AML-193 (cell line): ENCODE results near the gene RAB34.
"Not testable (repeated sequence)": the region's sequence is repeated elsewhere in the genome, so short reads cannot be mapped to it uniquely, and the experiment has no call there.

Experiments used
- DNase-seq, 2 experiments: peaks; one replicate each; lab custom pipeline; 2025; lab: John Stamatoyannopoulos, UW

Gene RAB34

DNA sequence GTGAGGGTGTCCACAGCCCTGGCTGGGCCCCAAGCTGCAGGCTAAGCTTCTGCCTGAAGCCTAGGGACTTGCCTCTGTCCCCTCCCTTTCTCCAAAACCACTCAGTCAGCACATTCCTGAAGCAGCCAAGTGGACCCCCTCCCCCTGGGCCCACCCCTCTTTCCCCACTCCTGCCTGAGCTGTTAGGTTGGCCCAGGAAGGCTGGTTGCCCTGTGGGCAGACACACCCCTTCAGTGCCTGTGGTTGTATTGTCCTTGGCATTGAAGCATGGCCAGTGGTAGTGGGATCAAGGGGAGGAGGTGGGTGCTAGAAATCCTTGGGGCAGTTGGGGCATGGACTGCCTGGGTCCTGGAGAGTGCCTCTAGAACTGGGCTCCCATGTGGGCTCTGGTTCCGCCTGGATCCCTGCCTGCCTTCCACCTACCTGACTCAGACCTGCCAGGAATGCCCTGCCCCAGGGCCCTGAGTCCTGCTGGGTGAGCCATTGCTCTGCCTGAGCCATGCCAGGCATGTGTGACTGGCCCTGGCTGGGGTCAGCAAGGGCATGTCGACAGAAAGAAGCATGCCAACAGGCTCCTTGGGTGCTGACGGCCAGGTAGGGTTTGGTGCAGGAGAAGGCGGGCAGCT, 28.2 kb upstream of the RAB34 start:
- no peak for DNase-seq

DNA sequence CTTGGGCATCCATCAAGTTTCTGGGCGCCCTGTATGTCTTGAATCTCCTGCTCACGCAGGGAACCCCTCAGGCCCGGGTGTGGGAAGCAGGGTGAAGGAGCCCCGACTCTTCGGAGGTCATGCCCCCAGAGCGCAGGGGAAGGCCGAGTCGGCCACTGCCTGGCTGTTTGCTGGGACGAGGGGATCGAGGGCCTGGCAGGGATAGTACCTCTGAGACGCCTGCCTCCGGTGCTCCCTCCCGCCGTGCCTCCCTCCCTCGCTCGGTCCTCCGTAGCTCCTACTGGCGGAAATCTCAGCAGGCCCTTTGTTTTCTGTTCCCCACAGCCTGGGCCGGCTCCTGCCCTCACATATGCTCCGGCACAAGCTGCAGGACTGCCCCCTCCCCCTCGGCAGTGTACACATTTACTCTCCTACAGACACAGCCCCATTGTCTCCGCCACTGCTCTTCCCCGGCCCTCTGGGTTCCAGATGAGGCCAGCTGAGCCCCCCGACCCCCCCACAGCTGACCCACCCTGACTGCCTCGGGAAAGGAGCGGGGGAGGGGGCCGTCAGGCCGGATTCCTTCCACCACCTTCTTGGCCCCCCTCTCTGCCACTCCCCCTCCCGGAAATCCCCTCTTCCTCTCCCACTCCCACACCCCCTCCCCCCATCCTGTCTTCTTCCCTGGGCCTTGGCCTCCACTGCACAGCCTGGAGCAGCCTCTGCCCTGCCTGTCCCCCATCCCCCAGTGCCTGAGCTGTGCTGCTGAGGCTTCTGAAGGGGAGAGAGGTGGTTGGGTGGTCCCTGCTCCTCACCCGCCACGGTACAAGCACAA, 27.5 kb upstream of the RAB34 start:
- no peak for DNase-seq

DNA sequence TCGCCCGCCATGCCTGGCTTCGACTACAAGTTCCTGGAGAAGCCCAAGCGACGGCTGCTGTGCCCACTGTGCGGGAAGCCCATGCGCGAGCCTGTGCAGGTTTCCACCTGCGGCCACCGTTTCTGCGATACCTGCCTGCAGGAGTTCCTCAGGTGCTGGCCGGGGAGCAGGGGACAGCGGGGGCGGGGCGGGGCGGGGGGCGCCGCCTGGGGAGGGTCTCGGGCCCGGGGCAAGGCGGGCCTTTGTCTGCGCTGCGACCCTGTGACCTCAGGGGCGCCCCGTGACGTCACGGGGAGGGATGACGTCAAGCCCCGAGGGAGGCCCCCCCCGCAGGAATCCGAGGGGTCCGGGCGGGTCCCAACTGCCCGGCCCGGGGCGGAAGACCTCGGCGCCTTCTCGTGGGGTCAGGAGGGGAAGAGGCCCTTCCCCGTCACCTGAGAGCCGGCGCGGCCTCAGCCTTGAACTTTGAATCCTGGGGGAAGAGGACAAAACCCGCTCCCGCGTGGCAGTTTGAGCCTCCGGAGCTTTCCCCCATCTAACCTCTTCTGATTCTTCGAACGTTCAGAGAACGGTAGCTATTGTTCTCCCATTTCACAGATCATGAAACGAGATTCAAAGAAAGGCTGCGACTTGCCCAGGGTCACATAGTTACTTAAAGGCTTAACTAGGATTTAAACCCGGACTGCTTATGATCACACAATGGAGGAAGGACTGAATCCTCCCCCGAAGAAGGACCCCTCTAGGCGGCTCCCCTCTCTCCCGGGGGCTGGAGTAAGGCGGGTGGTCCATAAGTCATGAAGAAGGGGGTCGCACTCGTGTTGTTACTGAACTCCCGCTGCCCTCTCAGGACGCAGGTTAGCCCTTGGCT, 26.7 kb upstream of the RAB34 start:
- peak in 1 of 2 experiments; percentile 25 for DNase-seq

DNA sequence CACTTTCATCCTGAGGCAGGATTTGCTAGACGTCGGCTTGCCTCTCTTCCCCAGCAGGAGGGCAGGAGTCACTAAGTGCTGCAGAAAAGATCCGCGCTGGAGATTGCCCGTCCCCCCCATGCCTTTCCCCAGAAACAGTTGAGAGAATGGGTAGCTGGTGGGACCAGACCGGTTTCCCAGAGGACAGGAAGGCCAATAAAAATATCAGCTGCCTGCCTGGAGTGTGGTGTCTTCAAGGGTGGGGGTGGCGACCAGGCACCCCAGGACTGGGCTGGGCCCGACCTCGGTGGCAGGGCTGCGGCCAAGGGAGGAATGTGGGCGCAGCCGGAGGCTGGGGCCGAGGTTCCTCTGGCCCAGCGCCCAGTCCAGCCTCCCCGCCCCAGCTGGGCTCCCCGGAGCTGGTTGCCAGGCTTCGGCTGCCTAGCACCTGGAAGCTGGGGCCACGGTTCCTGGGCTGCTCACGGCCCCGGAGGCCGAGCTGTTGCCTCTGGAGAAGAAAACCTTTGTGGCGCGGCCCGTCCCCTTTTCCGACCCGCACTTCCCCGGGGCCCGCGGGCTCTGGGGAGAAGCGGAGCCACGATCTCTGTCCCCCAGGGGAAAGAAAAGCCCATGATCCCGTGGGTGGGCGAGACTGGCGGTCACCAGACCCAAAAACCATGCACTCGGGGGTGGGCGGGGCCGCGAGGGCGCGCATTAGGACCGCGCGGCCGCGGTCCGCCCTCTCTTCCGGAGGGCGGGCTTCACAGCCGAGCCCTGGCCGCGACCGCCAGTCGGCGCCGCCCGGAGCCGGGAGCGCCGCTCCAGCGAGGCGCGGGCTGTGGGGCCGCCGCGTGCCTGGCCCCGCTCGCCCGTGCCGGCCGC, 25.8 kb upstream of the RAB34 start, which contains the start of gene TRAF4:
Gene TRAF4, plus strand, starts transcription at position 769 of the 861 bp plus-strand sequence. CDS start 102 bp downstream, outside the sequence.
- peak; percentile 68 to 80 for DNase-seq

DNA sequence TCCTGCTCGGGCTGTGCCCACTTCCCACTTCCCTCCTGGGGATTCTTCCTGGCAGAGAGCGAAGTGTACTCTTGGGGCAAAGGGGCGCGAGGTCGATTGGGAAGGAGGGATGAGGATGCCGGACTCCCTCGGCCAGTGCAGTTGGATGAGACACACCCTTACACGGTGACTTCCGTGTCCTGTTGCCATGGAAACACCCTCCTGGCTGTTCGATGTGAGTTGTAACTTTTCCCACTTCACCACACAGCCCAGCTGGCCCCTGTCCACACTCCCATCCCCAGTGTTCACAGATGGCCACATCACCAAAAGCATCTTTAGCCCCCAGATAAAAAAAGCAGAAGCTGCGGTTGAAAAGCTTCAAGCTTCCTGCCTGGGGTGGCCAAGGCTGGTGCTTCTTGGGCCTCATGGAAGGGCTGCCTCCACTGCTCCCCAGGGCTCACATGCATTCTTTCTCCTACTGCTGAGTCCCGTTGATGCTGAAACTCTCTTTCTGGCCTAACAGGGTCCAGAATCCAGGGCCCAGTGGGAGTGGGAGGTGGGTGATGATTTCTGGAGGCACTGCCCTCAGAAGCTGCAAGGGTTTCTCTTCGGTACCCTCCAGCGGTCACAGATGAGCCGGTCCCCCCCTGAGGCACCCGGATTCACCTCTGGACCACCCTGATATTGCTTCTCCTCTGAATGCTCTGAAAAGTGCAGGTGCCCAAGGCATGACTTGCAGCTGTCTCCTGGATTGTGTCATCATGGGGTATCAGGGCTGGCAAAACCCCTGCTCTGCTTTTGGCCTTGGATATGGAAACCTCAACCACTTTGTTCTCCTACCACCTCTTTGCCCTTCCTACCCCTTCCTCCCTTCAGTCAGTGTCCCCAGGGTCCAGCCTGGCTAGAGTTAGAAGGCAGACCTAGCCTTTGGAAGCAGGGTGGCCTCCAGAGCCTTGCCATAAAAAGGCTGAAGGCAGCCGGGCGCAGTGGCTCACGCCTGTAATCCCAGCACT, 24.0 kb upstream of the RAB34 start:
- peak; percentile 93 to 97 for DNase-seq

DNA sequence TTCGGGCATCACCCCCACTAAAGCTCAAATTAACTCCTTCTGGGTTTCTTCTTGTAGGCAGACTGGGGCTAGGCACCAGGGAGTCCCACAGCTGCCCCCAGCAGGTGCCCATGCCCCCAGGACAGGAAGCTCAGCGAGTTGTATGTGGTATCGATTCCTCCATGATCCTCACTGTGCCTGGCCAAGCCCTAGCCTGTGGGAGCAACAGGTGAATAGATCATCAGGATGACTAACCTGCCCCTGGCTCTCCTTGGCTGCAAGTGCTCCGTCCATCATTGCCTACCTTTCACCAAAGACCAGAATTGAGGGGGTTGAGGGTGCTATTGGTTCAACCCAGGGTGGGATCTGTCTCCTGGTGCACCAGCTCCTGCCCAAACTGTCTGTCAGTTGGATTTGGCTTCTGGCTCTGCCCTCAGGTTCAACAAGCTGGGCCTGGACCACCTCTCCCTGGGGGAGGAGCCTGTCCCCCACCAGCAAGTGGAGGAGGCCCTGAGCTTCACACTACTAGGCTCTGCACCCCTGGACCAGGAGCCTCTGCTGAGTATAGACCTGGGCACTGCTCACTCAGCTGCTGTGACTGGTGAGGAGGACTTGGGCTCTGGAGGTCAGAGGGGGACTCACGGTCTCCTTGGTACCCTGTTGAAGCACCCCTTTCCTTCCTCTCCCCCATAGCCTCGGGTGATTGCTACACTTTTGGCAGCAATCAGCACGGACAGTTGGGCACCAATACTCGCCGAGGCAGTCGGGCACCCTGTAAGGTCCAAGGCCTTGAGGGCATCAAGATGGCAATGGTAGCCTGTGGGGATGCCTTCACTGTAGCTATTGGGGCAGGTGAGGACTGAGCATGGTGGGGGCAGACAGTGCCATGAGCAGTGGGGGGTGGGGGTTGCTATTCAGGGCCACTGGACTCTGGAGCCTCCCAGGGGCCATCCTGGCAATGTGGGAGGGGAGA, 23.0 kb upstream of the RAB34 start:
- no peak for DNase-seq

DNA sequence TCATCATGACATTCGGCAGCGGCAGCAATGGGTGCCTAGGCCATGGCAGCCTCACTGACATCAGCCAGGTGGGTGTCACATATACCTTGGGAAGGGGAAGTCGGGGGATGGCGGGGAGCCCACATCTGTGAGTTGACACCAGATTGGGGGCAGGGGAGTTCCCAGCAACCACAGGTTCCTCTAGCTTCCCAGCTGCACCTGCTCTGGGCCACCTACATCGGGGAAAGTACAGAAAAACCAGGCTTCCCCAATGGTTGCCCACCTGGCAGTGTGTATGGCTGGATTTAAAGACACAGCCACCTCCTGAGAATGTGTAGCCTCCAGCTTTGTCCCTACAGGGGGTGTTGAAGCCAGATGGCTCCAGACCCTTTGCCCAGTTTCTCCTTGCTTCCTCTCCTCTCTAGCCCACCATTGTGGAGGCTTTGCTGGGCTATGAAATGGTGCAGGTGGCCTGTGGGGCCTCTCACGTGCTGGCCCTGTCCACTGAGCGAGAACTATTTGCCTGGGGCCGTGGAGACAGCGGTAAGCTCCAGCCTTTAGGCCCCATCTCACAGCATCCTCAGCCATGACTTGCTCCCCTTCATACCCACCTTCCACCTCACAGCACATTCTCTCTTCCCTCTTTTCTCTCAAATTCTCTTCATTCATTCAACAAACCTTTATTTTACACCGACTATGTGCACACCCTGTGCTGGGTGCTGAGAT, 21.2 kb upstream of the RAB34 start:
- no peak for DNase-seq

DNA sequence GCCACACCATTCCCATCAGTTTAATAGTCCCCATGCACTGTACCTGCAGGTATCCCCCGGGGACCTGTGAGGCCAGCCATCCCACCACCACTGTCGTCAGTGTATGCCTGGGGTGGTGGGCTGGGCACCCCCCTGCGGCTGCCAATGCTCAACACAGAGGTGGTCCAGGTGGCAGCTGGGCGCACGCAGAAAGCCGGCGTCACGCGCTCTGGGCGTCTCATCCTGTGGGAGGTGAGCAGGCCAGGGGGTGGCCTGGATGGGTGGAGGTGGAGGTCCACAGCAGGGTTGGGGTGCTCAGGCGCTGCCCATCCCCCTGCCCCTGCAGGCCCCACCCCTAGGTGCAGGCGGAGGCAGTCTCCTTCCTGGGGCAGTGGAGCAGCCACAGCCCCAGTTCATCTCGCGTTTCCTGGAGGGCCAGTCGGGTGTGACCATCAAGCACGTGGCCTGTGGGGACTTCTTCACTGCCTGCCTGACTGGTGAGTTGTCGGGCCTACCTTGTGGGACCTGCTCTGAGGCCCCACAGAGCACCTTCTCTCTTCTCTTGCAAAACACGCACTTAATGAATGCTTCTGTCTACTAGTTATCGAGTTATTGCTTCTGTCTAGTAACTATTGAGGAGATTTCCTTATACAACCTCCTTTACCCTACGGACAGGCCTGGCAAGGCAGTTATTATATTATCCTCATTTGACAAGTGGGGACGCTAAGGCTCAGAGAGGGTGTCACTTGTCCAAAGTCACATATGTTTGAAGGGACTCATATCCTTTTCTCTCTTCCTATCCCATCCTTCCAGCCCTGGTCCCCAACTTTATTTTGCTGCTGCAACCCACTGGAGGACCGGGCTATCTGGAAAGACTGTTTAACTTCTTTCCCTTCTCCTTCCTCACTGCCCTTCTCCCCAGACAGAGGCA, 20.4 kb upstream of the RAB34 start:
- no peak for DNase-seq

DNA sequence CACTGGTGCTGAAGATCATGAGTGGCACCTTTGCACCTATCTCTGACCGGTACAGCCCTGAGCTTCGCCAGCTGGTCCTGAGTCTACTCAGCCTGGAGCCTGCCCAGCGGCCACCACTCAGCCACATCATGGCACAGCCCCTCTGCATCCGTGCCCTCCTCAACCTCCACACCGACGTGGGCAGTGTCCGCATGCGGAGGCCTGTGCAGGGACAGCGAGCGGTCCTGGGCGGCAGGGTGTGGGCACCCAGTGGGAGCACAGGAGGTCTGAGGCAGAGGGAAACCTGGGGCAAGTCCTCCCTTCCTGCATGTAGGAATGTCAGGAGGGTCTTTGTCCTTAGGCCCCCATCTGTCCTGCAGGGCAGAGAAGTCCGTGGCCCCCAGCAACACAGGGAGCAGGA, 19.6 kb upstream of the RAB34 start:
- DNase-seq = no peak

DNA sequence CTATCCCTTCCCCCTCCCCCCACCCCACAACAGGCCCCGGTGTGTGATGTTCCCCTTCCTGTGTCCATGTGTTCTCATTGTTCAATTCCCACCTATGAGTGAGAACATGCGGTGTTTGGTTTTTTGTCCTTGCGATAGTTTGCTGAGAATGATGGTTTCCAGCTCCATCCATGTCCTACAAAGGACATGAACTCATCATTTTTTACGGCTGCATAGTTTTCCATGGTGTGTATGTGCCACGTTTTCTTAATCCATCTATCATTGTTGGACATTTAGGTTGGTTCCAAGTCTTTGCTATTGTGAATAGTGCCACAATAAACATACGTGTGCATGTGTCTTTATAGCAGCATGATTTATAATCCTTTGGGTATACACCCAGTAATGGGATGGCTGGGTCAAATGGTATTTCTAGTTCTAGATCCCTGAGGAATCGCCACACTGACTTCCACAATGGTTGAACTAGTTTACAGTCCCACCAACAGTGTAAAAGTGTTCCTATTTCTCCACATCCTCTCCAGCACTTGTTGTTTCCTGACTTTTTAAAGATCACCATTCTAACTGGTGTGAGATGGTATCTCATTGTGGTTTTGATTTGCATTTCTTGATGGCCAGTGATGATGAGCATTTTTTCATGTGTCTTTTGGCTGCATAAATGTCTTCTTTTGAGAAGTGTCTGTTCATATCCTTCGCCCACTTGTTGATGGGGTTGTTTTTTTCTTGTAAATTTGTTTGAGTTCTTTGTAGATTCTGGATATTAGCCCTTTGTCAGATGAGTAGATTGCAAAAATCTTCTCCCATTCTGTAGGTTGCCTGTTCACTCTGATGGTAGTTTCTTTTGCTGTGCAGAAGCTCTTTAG, 18.5 kb upstream of the RAB34 start:
- DNase-seq = not testable (repeated sequence)

DNA sequence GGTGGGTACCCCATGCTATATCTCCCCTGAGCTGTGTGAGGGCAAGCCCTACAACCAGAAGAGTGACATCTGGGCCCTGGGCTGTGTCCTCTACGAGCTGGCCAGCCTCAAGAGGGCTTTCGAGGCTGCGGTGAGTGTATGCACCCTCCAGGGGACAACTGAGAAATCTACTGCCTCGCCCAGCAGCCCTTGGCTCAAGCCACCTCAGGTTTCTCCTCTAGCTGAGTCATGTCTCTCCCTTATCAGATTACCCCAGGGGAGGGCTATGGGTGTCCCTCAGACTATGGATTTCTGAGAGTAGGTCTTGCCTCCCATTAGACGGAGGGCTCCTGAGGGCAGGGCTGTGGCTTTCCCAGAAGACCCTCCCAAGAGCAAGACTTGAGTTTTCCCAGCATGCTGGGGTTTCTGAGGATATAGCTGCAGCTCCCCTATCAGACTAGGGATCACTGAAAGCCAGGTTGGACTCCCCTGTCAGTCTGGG, 17.6 kb upstream of the RAB34 start:
- DNase-seq = no peak

DNA sequence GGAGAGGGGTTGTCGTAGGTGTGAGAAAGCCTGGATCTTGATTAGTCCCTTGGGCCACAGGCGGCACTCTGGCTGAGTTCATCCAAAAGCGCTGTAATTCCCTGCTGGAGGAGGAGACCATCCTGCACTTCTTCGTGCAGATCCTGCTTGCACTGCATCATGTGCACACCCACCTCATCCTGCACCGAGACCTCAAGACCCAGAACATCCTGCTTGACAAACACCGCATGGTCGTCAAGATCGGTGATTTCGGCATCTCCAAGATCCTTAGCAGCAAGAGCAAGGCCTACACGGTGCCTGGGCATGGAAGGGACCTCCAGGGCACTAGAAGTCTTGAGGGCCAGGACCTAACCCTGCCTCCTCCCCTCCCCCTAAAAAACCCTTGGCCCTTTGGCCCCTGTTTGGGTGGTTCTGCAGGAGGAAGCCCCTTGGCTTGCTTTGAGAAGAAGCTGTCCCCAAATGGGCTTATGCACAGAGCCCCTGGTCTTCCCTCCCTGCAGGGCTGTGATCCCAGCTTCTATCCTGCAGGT, 17.1 kb upstream of the RAB34 start:
- DNase-seq = no peak

DNA sequence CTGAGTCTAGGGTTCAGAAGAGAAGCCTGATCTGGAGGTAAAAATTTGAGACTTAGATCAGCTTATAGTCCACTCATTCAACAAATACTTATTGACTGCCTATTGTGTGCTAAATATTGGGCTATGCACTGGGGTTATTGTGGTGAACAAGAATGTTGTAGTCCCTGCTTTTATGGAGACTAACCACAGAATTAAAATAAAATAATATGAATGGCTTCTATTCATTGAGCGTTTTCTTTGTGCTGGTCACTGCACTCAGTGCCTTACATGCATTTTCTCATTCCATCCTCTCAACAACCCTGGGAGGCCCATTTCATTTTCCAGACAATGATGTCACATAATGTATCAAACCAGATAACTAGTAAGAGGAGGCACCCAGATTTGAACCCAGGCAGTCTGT, 15.7 kb upstream of the RAB34 start:
- DNase-seq = no peak

DNA sequence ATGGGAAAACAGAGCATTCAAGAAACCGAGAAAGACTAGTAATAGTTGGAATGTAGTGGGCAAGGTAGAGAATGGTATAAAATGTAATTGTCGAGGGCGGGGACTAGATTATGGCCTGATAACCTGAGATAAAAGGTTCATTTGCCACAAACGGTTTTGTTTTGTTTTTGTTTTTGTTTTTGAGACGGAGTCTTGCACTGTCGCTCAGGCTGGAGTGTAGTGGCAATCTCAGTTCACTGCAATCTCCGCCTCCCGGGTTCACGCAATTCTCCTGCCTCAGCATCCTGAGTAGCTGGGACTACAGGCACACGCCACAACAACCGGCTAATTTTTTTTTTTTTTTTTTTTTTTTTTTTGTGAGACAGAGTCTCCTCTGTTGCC, 12.3 kb upstream of the RAB34 start:
- DNase-seq = no peak

DNA sequence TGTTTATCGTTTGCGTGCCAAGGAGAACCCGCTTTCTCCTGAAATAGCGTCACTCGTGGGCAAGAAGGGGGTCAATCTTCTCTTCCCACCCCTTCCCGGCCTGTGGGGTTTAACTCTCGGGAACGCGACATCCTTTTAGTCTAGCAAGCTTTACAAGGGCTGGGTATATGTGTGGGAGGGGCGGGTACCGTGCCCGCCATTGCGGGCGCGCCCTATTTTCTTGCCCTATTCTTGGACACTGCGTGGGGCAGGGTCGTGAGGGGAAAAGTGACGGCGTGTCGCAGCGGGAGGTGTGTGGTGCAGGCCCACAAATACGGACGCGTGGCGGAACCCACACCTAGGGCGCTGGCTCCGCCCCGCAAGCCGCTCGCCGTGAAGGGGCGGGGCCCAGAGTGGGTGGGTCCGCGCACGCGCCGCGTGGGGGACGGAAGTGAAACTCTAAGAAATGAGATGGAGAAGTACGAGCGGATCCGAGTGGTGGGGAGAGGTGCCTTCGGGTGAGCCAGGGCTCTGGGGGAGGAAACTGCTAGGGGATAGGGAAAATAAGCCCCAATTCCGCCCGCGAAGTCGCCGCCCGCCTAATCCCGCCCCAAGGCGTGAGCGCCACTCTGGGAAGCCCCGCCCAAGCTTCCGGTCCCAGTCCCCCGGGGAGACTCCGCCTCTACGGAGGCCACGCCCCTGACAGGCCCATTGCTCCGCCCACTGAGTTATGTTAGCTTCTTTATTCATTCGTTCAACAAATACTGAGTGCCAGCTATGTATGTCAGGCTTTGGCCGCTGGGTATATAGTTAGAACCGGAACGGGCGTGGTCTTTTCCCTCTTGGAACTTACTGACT, 10.9 kb upstream of the RAB34 start, which contains the start of gene NEK8:
Gene NEK8, plus strand, starts transcription at position 425 of the 837 bp plus-strand sequence. Its CDS starts 26 bp downstream, at position 451.
- DNase-seq = peak; percentile 98
